ENCODE measurements around the gene TRIM44.
"Not testable (repeated sequence)": the region's sequence is repeated elsewhere in the genome, so short reads cannot be mapped to it uniquely, and the experiment has no call there.

Gene TRIM44

DNA sequence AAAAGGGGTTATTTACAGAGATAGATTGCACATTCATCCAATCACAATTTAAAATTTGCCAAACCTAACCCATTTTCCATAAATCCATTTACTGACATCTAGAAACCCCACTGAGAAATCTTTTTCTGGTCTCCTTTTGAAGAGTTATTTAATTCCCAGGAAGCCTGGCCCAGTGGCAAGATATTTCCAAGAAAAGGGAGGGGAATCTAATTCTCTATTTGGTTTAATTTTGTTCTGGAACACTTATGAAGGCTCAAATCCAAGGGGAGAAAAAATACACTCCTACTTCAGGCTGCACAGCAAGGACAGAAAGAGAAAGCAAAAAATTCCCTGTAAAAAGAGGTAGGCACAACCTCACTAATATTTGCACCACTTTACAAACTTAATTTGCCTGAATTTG, 193.1 kb downstream of the TRIM44 start:
- no peak for TF ChIP-seq CTCF (conservative IDR thresholded peaks at IDR 0.05; ENCODE audit: low read depth)
- ChIA-PET POLR2A (ENCODE audit: low non-redundant PET) (no interaction called here), CTCF (interaction anchor here (1.0 kb wide), 1 partner anchor 34 kb away, joined by 3 read pairs; no protein-coding TSS in a partner anchor)
- no peak for DNase-seq (ENCODE audit: low spot score)
- no peak overlapping the region for H3K27ac ChIP-seq

GRCh38 chr11:35856259-35856658, 193.7 kb downstream of the TRIM44 start:
- no peak for DNase-seq (ENCODE audit: low spot score)
- ChIA-PET CTCF (no interaction called here), POLR2A (ENCODE audit: low non-redundant PET) (no interaction called here)
- H3K27ac ChIP-seq: no peak overlapping the region
- TF ChIP-seq CTCF (conservative IDR thresholded peaks at IDR 0.05; ENCODE audit: low read depth): no peak

GRCh38 chr11:35856756-35857155, 194.2 kb downstream of the TRIM44 start:
- DNase-seq (ENCODE audit: low spot score): no peak
- POLR2A ChIA-PET (ENCODE audit: low non-redundant PET): no interaction called here

DNA sequence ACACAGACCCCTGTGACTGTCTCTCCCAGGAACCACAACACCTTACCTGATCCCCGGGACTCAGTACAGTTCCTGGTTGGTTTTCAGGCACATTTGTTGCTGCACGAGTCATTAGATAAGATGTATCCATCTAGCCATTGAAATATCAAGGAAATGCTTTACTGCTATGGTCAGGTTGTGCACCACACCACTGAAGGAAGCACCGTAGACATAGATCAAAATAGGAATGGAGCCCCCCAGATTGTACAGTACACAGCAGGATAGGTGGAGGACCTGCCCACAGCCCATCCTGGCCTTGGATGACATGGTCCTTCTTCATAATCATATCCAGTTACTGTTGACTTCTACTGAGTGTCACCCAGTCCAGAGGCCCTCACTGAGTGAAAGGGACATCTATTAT, 195.3 kb downstream of the TRIM44 start:
- ChIA-PET CTCF (no interaction called here), POLR2A (ENCODE audit: low non-redundant PET) (no interaction called here)
- DNase-seq (ENCODE audit: low spot score): no peak
- no peak for TF ChIP-seq CTCF (conservative IDR thresholded peaks at IDR 0.05; ENCODE audit: low read depth)
- H3K27ac ChIP-seq: no peak overlapping the region

More at GRCh38 chr11:35856756-35857155, 194.2 kb downstream of the TRIM44 start:
- H3K27ac ChIP-seq: no peak overlapping the region
- no peak for TF ChIP-seq CTCF (conservative IDR thresholded peaks at IDR 0.05; ENCODE audit: low read depth)
- CTCF ChIA-PET: no interaction called here

- POLR2A ChIA-PET (ENCODE audit: low non-redundant PET): no interaction called here
- no peak overlapping the region for H3K27ac ChIP-seq
- no peak for DNase-seq (ENCODE audit: low spot score)
- CTCF ChIA-PET: no interaction called here
- no peak for TF ChIP-seq CTCF (conservative IDR thresholded peaks at IDR 0.05; ENCODE audit: low read depth)
These were observed 196.7 kb downstream of the TRIM44 start for GRCh38 chr11:35859301-35859700.

DNA sequence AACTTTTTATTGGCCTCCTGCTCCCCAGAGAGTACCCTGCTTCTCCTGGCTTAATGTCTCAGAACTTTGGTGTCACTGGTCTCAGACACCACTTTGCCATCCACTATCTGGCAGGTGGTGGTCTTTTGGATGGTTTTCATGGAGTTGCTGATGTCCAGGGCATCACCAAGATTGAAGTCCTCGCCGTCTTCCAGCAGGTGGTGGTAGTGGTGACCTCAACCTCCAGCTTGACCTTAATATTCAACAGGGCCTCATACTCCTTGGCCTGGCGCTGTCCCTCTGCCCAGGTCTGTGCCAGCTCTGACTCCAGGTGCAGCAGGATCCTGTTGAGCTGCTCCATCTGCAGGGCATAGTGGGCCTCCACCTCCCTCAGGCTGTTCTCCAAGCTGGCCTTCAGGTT, 197.6 kb downstream of the TRIM44 start:
- POLR2A ChIA-PET (ENCODE audit: low non-redundant PET); CTCF ChIA-PET: not testable (repeated sequence)

GRCh38 chr11:35861191-35861590, 198.6 kb downstream of the TRIM44 start:
- ChIA-PET CTCF (no interaction called here), POLR2A (ENCODE audit: low non-redundant PET) (no interaction called here)
- no peak for DNase-seq (ENCODE audit: low spot score)
- no peak for TF ChIP-seq CTCF (conservative IDR thresholded peaks at IDR 0.05; ENCODE audit: low read depth)
- H3K27ac ChIP-seq: no peak overlapping the region

More for the DNA sequence above, 197.6 kb downstream of the TRIM44 start:
- DNase-seq (ENCODE audit: low spot score); H3K27ac ChIP-seq: not testable (repeated sequence)

Data from RWPE1 (cell line).